HEK293 (cell line): Measurements from ENCODE around the gene METTL25.

Experiments used
- CTCF ChIP-seq: fragments of 450-650 bp; formaldehyde crosslinking; IDR thresholded peaks from 2 replicates; pipeline ENCODE4 v1.5.1; 2016; ENCODE audit warnings: missing biosample characterization, missing genetic modification characterization
- HOXC10 ChIP-seq: sonication (generic); formaldehyde crosslinking; IDR thresholded peaks from 2 replicates; pipeline ENCODE4 v1.8.1; 2023; ENCODE audit warnings: mild to moderate bottlenecking, missing genetic modification reagents
- IKZF3 ChIP-seq: fragments of 450-650 bp; IDR thresholded peaks from 2 replicates; pipeline ENCODE4 v1.5.0; 2018; ENCODE audit warnings: missing biosample characterization, mild to moderate bottlenecking, missing genetic modification characterization, moderate library complexity
- ZNF114 ChIP-seq: fragments of 450-650 bp; formaldehyde crosslinking; IDR thresholded peaks from 2 replicates; pipeline ENCODE4 v1.5.0; 2017; ENCODE audit warnings: missing biosample characterization, missing genetic modification characterization
- ZNF202 ChIP-seq: fragments of 450-650 bp; formaldehyde crosslinking; IDR thresholded peaks from 2 replicates; pipeline ENCODE4 v1.5.1; 2016; ENCODE audit warnings: missing biosample characterization, missing genetic modification characterization, borderline replicate concordance
- ZNF221 ChIP-seq: fragments of 450-650 bp; formaldehyde crosslinking; IDR thresholded peaks from 2 replicates; pipeline ENCODE4 v1.5.1; 2017; ENCODE audit warnings: missing biosample characterization, missing genetic modification characterization, borderline replicate concordance
- ZNF239 ChIP-seq: fragments of 450-650 bp; formaldehyde crosslinking; IDR thresholded peaks from 2 replicates; pipeline ENCODE4 v1.5.1; 2016; ENCODE audit warnings: missing biosample characterization, missing genetic modification characterization
- ZNF274 ChIP-seq, 2 experiments: fragments of 200-500 bp in 1 of 2; fragments of 450-650 bp in 1 of 2; sonication (Bioruptor generic) in 1 of 2; formaldehyde crosslinking in 1 of 2; IDR thresholded peaks; 2 replicates each; pipeline versions ENCODE4 v1.5.1 to v1.6.1; 2014 to 2016; ENCODE audit warnings: borderline replicate concordance in 1 of 2, inconsistent platforms in 1 of 2, low read length in 1 of 2, missing biosample characterization in 1 of 2, missing genetic modification characterization in 1 of 2
- ZNF391 ChIP-seq: fragments of 450-650 bp; formaldehyde crosslinking; IDR thresholded peaks from 2 replicates; pipeline ENCODE4 v1.5.1; 2016; ENCODE audit warnings: low read depth, missing biosample characterization, missing genetic modification characterization, borderline replicate concordance
- ZNF521 ChIP-seq: fragments of 450-650 bp; formaldehyde crosslinking; IDR thresholded peaks from 2 replicates; pipeline ENCODE4 v1.5.1; 2017; ENCODE audit warnings: missing biosample characterization, mild to moderate bottlenecking, missing genetic modification characterization
- ZNF704 ChIP-seq: fragments of 450-650 bp; formaldehyde crosslinking; IDR thresholded peaks from 2 replicates; pipeline ENCODE4 v1.5.1; 2016; ENCODE audit warnings: missing biosample characterization, missing genetic modification characterization
- ZSCAN16 ChIP-seq: fragments of 450-650 bp; formaldehyde crosslinking; IDR thresholded peaks from 2 replicates; pipeline ENCODE4 v1.5.1; 2016; ENCODE audit warnings: missing biosample characterization, missing genetic modification characterization

- TF ChIP-seq ZNF521 (no peak), ZSCAN16 (tag by site-specific recombination) (no peak), IKZF3 (no peak), ZNF114 (tag by site-specific recombination) (no peak), ZNF239 (tag by site-specific recombination) (no peak), CTCF (tag by site-specific recombination) (no peak), HOXC10 (CRISPR knock-in tag) (no peak), ZNF391 (no peak), ZNF274 (IDR thresholded peaks at IDR 0.05; ENCODE audit: low read length) (no peak), ZNF274 (tag by site-specific recombination; IDR thresholded peaks at IDR 0.05; ENCODE audit: borderline replicate concordance) (no peak), ZNF704 (tag by site-specific recombination) (no peak), ZNF202 (no peak), ZNF221 (tag by site-specific recombination) (no peak)
Measured at GRCh38 chr12:82486524-82487235, 128.4 kb downstream of the METTL25 start.
